Sigmoid colon (tissue), 4 donors: ENCODE results near the gene DCLK3.

ENCODE experiments used
- CTCF ChIP-seq, 4 experiments: fragments of 450-650 bp in 3 of 4; fragments of 200-600 bp in 1 of 4; IDR thresholded peaks; one replicate each; pipeline ENCODE4 v1.5.1; 2016 to 2019; ENCODE audit warnings: antibody characterized with exemption in 4 of 4, mild to moderate bottlenecking in 3 of 4, moderate library complexity in 2 of 4
- POLR2A ChIP-seq, 2 donors: fragments of 450-650 bp; IDR thresholded peaks; one replicate each; pipeline ENCODE4 v1.6.1; 2016; ENCODE audit warnings: antibody characterized with exemption in 2 of 2, mild to moderate bottlenecking in 2 of 2, moderate library complexity in 2 of 2
- POLR2AphosphoS5 ChIP-seq, 4 donors: sonication (generic); formaldehyde crosslinking; IDR thresholded peaks; one replicate each; pipeline ENCODE4 v1.6.1; 2017; ENCODE audit warnings: antibody characterized with exemption in 4 of 4

GRCh38 chr3:36777424-36778218, 13.3 kb upstream of the DCLK3 start:
- TF ChIP-seq CTCF (IDR thresholded peaks at IDR 0.05) (no peak), POLR2A (IDR thresholded peaks at IDR 0.05) (no peak), POLR2AphosphoS5 (IDR thresholded peaks at IDR 0.05) (no peak)
